PC-9 (cell line): Measurements from ENCODE around the gene FUT2. TPM values are rescaled to one million over a fixed set of nuclear protein-coding genes. Genes with fewer than 3 reads are reported as not detected.

Source experiments
- BruUV-seq: library from RNA; stranded (reverse); fragments of 400-500 nt; replicated peaks from 2 replicates; lab custom pipeline; 2021; lab: Mats Ljungman, UMichigan
- CTCF ChIA-PET: fragments of 300-600 bp; sonication (Branson Sonifier 250); formaldehyde crosslinking; loops from one replicate; lab custom pipeline; 2022; ENCODE audit warnings: antibody characterized with exemption; lab: Charles Lee
- POLR2A ChIA-PET: fragments of 300-600 bp; sonication (Branson Sonifier 250); formaldehyde crosslinking; loops from one replicate; lab custom pipeline; 2022; ENCODE audit warnings: antibody characterized with exemption; ENCODE audit not compliant: unreplicated experiment; lab: Charles Lee
- DNase-seq, 2 experiments: peaks; one replicate each; pipeline versions ENCODE4 v3.0.0 to v3.0.0-alpha.2; 2015 to 2022; ENCODE audit warnings: mixed read lengths in 1 of 2
- H2AFZ ChIP-seq: fragments of 200-600 bp; sonication (generic); 2 replicates; pipeline ENCODE4 v1.8.1; 2017; ENCODE audit warnings: antibody characterized with exemption
- H3F3A ChIP-seq: fragments of 200-600 bp; sonication (generic); 2 replicates; pipeline ENCODE4 v1.8.1; 2017; ENCODE audit warnings: antibody characterized with exemption, mild to moderate bottlenecking, low read depth; ENCODE audit not compliant: insufficient read depth
- H3K27ac ChIP-seq: fragments of 200-600 bp; sonication (generic); 2 replicates; pipeline ENCODE4 v1.6.1; 2016; ENCODE audit warnings: mixed run types
- H3K27me3 ChIP-seq: fragments of 200-600 bp; sonication (generic); 2 replicates; pipeline ENCODE4 v1.6.1; 2016; ENCODE audit warnings: low read depth, mixed run types; ENCODE audit not compliant: insufficient read depth
- H3K36me3 ChIP-seq: fragments of 200-600 bp; sonication (generic); 2 replicates; pipeline ENCODE4 v1.6.1; 2016; ENCODE audit warnings: low read depth, mixed run types
- H3K4me1 ChIP-seq: fragments of 200-600 bp; sonication (generic); replicated peaks from 2 replicates; pipeline ENCODE4 v1.6.1; 2016; ENCODE audit warnings: mixed run types; ENCODE audit not compliant: insufficient read depth
- H3K4me2 ChIP-seq: fragments of 200-600 bp; sonication (generic); 2 replicates; pipeline ENCODE4 v1.6.1; 2017; ENCODE audit warnings: mixed run types
- H3K4me3 ChIP-seq: fragments of 200-600 bp; sonication (generic); 2 replicates; pipeline ENCODE4 v1.6.1; 2016; ENCODE audit warnings: mixed run types
- H3K79me2 ChIP-seq: fragments of 200-600 bp; sonication (generic); 2 replicates; pipeline ENCODE4 v1.6.1; 2017; ENCODE audit warnings: low read depth, mixed run types
- H3K9me2 ChIP-seq: fragments of 200-600 bp; sonication (generic); 2 replicates; pipeline ENCODE4 v1.8.1; 2017; ENCODE audit warnings: mild to moderate bottlenecking; ENCODE audit not compliant: insufficient read depth
- H3K9me3 ChIP-seq: fragments of 200-600 bp; sonication (generic); 2 replicates; pipeline ENCODE4 v1.8.1; 2016; ENCODE audit warnings: low read depth; ENCODE audit not compliant: insufficient read depth
- H4K20me1 ChIP-seq: fragments of 200-600 bp; sonication (generic); 2 replicates; pipeline ENCODE4 v1.8.1; 2017; ENCODE audit not compliant: insufficient read depth
- EZH2 ChIP-seq: fragments of 200-600 bp; sonication (generic); IDR thresholded peaks from 2 replicates; pipeline ENCODE4 v1.8.0; 2017; ENCODE audit warnings: antibody characterized with exemption, low read depth
- intact Hi-C: fragments of 100-400 bp; cut with micrococcal nuclease; formaldehyde crosslinking; loops from one replicate; pipeline ENCODE4 v1.10.0; 2022; ENCODE audit not compliant: unreplicated experiment
- total RNA-seq: library from RNA; stranded (reverse); gene quantifications from 2 replicates; pipeline ENCODE4 v1.2.3, GENCODE V29; 2021
- TF ChIP-seq, protein P1 (sequence below): fragments of 200-600 bp; sonication (generic); conservative IDR thresholded peaks from 2 replicates; pipeline ENCODE4 v1.6.1; 2017; ENCODE audit warnings: mixed run types, antibody characterized with exemption, mild to moderate bottlenecking, moderate library complexity

The FUT2 gene
- total RNA-seq, 1 experiment from 2014 or later = 8.7 TPM

DNA sequence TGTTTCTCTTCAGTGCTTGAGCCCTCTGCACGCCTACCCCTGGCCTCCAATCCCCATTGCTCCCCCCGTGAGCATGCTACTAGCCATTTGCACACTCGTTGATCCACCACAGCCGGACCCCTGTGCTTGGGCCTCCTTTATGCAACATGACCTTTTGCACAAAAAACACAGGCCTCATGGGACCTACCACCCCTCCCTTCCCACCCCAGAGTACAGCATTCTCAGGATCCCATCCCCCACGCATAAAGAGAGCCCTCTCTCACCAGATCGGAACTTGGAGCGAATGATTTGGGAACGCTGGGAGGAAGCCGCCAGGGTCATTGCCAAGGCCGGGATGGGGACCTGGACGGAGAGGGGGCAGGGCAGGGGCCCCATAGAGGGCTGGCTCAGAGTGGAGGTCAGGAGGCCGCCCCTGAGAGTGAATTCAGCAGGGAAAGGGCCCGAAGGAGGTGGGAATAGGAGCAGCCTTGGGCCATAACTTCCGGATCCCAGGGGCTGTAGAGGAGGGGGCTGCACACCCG, 23.0 kb downstream of the FUT2 start:
- intact Hi-C loops = no loop called here
- no peaks in the 10 kb centered on the region for H3K9me2 ChIP-seq
- no peaks in the 10 kb centered on the region for H3K9me3 ChIP-seq
- no TSS peak for BruUV-seq
- POLR2A ChIA-PET = no interaction called here
- CTCF ChIA-PET = no interaction called here
- DNase-seq = no peak
- peaks cover 12% of the 10 kb centered on the region for H3K4me1 ChIP-seq
- no peak overlapping the region for H3K4me3 ChIP-seq
- H3K36me3 ChIP-seq = no peaks in the 10 kb centered on the region
- peaks cover 9% of the 10 kb centered on the region; the same call in 1 of the 2 replicates for H3K79me2 ChIP-seq
- H3K27ac ChIP-seq = no peak overlapping the region
- no peak overlapping the region for H2AFZ ChIP-seq
- H3K4me2 ChIP-seq = no peak overlapping the region
- H3F3A ChIP-seq = no peaks in the 10 kb centered on the region
- TF ChIP-seq EZH2 = no peak
- TF ChIP-seq, protein P1, sequence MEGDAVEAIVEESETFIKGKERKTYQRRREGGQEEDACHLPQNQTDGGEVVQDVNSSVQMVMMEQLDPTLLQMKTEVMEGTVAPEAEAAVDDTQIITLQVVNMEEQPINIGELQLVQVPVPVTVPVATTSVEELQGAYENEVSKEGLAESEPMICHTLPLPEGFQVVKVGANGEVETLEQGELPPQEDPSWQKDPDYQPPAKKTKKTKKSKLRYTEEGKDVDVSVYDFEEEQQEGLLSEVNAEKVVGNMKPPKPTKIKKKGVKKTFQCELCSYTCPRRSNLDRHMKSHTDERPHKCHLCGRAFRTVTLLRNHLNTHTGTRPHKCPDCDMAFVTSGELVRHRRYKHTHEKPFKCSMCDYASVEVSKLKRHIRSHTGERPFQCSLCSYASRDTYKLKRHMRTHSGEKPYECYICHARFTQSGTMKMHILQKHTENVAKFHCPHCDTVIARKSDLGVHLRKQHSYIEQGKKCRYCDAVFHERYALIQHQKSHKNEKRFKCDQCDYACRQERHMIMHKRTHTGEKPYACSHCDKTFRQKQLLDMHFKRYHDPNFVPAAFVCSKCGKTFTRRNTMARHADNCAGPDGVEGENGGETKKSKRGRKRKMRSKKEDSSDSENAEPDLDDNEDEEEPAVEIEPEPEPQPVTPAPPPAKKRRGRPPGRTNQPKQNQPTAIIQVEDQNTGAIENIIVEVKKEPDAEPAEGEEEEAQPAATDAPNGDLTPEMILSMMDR = no peak
- no peaks in the 10 kb centered on the region for H3K27me3 ChIP-seq
- no peaks in the 10 kb centered on the region for H4K20me1 ChIP-seq

DNA sequence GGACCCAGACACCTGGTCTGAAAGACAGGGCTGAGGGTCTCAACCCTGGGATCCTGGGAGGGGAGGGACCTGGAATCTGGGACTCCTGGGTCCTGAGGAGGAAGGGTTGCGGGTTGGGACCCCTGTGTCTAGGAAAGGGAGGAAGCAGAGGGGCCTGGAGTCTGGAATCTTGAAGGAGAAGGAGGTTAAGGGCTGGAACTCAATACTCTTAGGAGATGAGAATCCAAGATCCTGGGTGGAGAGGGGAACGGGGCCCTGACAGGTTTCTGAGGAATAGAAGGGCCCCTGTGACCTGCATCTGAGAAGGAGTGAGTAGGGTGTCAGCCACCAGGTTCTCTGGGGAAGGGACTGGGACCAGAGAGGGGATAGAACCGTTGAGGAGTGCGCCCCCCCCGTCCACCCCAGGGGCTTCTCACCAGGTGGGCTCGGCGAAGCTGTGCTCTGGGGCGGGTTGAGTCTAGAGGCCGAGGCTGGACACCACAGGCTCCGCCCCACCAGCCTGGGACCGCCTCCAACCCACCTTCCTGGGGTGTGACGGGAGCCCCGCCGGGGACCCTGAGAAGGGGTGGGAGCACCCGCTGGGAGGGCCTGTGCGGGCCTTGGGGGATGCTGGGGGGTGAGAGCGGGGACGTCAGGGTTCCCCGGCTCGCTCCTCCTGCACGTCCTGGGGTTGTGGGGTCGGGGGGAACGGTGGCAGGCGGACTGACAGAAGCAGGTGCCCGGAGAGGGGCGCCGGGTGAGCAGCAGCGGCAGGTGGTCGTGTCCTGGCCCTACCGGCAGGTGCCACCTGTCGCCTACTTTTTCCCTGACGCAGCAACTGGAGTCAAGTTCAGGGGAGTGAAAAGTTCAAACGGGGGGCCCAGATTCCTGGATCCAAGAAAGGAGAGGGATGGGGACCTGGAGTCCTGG, 23.7 kb downstream of the FUT2 start, which contains the start of gene MAMSTR:
MAMSTR (minus strand) TSS at position 463 of the 909 bp plus-strand sequence. CDS start 694 bp downstream, outside the sequence.
- Histone ChIP-seq H3K4me3 (peak within 1 kb of the TSS; percentile 69; the same call in 1 of the 2 replicates), H3K79me2 (peaks cover 9% of the 10 kb centered on the region; the same call in 1 of the 2 replicates), H3K9me2 (no peaks in the 10 kb centered on the region), H3K4me1 (peaks cover 12% of the 10 kb centered on the region), H4K20me1 (no peaks in the 10 kb centered on the region), H3K27ac (no peak within 1 kb of the TSS), H3K4me2 (peak within 1 kb of the TSS; percentile 68), H3F3A (no peaks in the 10 kb centered on the region), H3K9me3 (no peaks in the 10 kb centered on the region), H3K36me3 (no peaks in the 10 kb centered on the region), H2AFZ (no peak within 1 kb of the TSS), H3K27me3 (no peaks in the 10 kb centered on the region)
- ChIA-PET CTCF (no interaction called here), POLR2A (no interaction called here)
- intact Hi-C loops = no loop called here
- DNase-seq = no peak
- TF ChIP-seq, protein P1 = no peak
- no peak for TF ChIP-seq EZH2
- BruUV-seq = no TSS peak

DNA sequence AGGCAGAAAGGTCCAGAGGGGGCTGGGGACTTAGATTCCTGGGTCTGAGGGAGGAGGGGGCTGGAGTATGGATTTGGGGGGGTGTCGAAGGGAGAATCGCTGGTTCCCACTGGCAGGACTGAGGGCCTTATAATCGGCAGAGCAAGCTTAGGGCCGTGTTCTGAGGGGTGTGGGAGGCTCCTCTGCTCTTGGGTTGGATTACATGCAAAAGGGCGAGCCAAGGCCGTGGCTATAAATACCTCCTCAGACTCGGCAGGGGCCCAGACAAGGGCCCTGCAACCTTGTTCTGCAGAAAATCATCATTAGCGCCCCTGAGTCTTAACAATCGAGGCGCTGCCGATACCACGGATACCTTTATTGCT, 24.5 kb downstream of the FUT2 start:
- no peaks in the 10 kb centered on the region for H4K20me1 ChIP-seq
- H3K27ac ChIP-seq = no peak overlapping the region
- H3K4me3 ChIP-seq = peak overlapping the region; percentile 69; the same call in 1 of the 2 replicates
- H2AFZ ChIP-seq = no peak overlapping the region
- intact Hi-C loops = no loop called here
- peak overlapping the region; percentile 68 for H3K4me2 ChIP-seq
- no peaks in the 10 kb centered on the region for H3K36me3 ChIP-seq
- CTCF ChIA-PET = no interaction called here
- no peaks in the 10 kb centered on the region for H3K9me2 ChIP-seq
- POLR2A ChIA-PET = interaction anchor here (0.6 to 0.8 kb wide), 4 partner anchors 18 to 1284 kb away, joined by 3 read pairs; no protein-coding TSS in a partner anchor
- H3F3A ChIP-seq = peaks cover 3% of the 10 kb centered on the region; the same call in 1 of the 2 replicates
- TF ChIP-seq EZH2 = no peak
- TF ChIP-seq, protein P1 = no peak
- no peaks in the 10 kb centered on the region for H3K9me3 ChIP-seq
- BruUV-seq = no TSS peak
- peaks cover 4% of the 10 kb centered on the region; the same call in 1 of the 2 replicates for H3K79me2 ChIP-seq
- DNase-seq = no peak
- H3K4me1 ChIP-seq = peaks cover 6% of the 10 kb centered on the region
- no peaks in the 10 kb centered on the region for H3K27me3 ChIP-seq
